K562 (cell line): Measurements from ENCODE around the gene SYT13. TPM values are rescaled to one million over a fixed set of nuclear protein-coding genes. Genes with fewer than 3 reads are reported as not detected.

Source experiments
- ATAC-seq: fragments of 200-7000 bp; cut with Tn5 transposase; 3 replicates; pipeline ENCODE4 v1.9.1; 2020; ENCODE audit warnings: moderate library complexity
- BruUV-seq: library from RNA; stranded (reverse); fragments of 400-500 nt; replicated peaks from 2 replicates; lab custom pipeline; 2021; lab: Mats Ljungman, UMichigan
- CTCF ChIA-PET: fragments of 300-600 bp; formaldehyde crosslinking; extraction: SDS; loops from one replicate; lab custom pipeline; 2021; ENCODE audit warnings: low intra/inter-chr PET ratio; lab: Yijun Ruan, JAX
- POLR2A ChIA-PET: fragments of 300-600, 350-650 bp; sonication (Branson Sonifier 250); formaldehyde crosslinking; extraction: SDS; loops from one replicate; lab custom pipeline; 2021; ENCODE audit warnings: antibody characterized with exemption, inconsistent platforms; lab: Yijun Ruan, JAX
- DNase-seq, 4 experiments: peaks; one replicate each; pipeline versions ENCODE4 v3.0.0 to v3.0.0-alpha.2; 2011 to 2018; ENCODE audit warnings: low spot score in 3 of 4, mixed read lengths in 3 of 4; ENCODE audit errors: extremely low read depth in 1 of 4
- FAIRE-seq: peaks from 2 replicates; lab custom pipeline; 2011; peaks lifted over from hg19 to GRCh38; lab: Jason Lieb, UNC
- H2AFZ ChIP-seq: 2 replicates; pipeline ENCODE4 v1.6.0; 2011; ENCODE audit warnings: low read depth, low read length, control low read depth, inconsistent platforms
- H3K27ac ChIP-seq: fragments of 200-600 bp; 3 replicates; pipeline ENCODE4 v1.8.0; 2011; ENCODE audit warnings: low read depth, mild to moderate bottlenecking, control low read depth, inconsistent platforms, low read length, moderate library complexity, mixed read lengths; ENCODE audit errors: extremely low read depth
- H3K27me3 ChIP-seq, 2 experiments: fragments of 300-600 bp in 1 of 2; 2 replicates in 1 of 2; 3 replicates in 1 of 2; pipeline versions ENCODE4 v1.6.0 to v1.8.0; 2011; ENCODE audit warnings: inconsistent platforms in 2 of 2, low read length in 2 of 2, mild to moderate bottlenecking in 1 of 2, mixed read lengths in 1 of 2, moderate library complexity in 1 of 2; ENCODE audit not compliant: control insufficient read depth in 2 of 2, insufficient read depth in 2 of 2
- H3K36me3 ChIP-seq: fragments of 300-600 bp; 3 replicates; pipeline ENCODE4 v1.8.0; 2011; ENCODE audit warnings: mild to moderate bottlenecking, low read length, inconsistent platforms; ENCODE audit not compliant: control insufficient read depth, insufficient read depth
- H3K4me1 ChIP-seq, 2 experiments: fragments of 200-600 bp in 1 of 2; replicated peaks in 1 of 2; 2 replicates in 1 of 2; 3 replicates in 1 of 2; pipeline versions ENCODE4 v1.5.1 to v1.8.0; 2011; ENCODE audit warnings: inconsistent platforms in 2 of 2, low read length in 2 of 2, mild to moderate bottlenecking in 1 of 2, mixed read lengths in 1 of 2, moderate library complexity in 1 of 2; ENCODE audit not compliant: control insufficient read depth in 2 of 2, insufficient read depth in 2 of 2
- H3K4me2 ChIP-seq: 2 replicates; pipeline ENCODE4 v1.6.1; 2011; ENCODE audit warnings: low read length, control low read depth, inconsistent platforms, mixed read lengths; ENCODE audit not compliant: insufficient read depth
- H3K4me3 ChIP-seq: fragments of 200-600 bp; sonication (generic), shearing (Covaris generic); 2 replicates; pipeline ENCODE4 v1.5.1; 2016; ENCODE audit warnings: control low read depth, inconsistent platforms
- H3K79me2 ChIP-seq: fragments of 200-600 bp; 3 replicates; pipeline ENCODE4 v1.8.0; 2011; ENCODE audit warnings: low read length, inconsistent platforms; ENCODE audit not compliant: control insufficient read depth, insufficient read depth
- H3K9ac ChIP-seq, 2 experiments: 2 replicates each; pipeline versions ENCODE4 v1.6.0 to v1.6.1; 2011; ENCODE audit warnings: low read depth in 2 of 2, low read length in 2 of 2, control low read depth in 1 of 2, inconsistent platforms in 1 of 2, mild to moderate bottlenecking in 1 of 2, mixed read lengths in 1 of 2; ENCODE audit not compliant: insufficient read depth in 1 of 2
- H3K9me1 ChIP-seq: one replicate; pipeline ENCODE4 v1.6.0; 2011; ENCODE audit warnings: inconsistent platforms, mild to moderate bottlenecking, low read length, moderate library complexity; ENCODE audit not compliant: control insufficient read depth, insufficient read depth
- H3K9me3 ChIP-seq: replicated peaks from 2 replicates; pipeline ENCODE4 v1.5.1; 2011; ENCODE audit warnings: low read depth, low read length, inconsistent platforms; ENCODE audit not compliant: control insufficient read depth, insufficient read depth
- H4K20me1 ChIP-seq: replicated peaks from 2 replicates; pipeline ENCODE4 v1.6.1; 2011; ENCODE audit warnings: low read length, inconsistent platforms, mixed read lengths; ENCODE audit not compliant: control insufficient read depth, insufficient read depth
- EP300 ChIP-seq: IDR thresholded peaks from 2 replicates; pipeline ENCODE4 v1.6.1; 2012; ENCODE audit warnings: low read length, improper control_type of control experiment
- MCM5 ChIP-seq: fragments of 450-650 bp; IDR thresholded peaks from 2 replicates; pipeline ENCODE4 v1.6.1; 2016; ENCODE audit warnings: low read depth
- NCOA6 ChIP-seq: fragments of 450-650 bp; IDR thresholded peaks from 2 replicates; pipeline ENCODE4 v1.6.1; 2017; ENCODE audit warnings: mild to moderate bottlenecking
- NRF1 ChIP-seq, 2 experiments: fragments of 450-650 bp; IDR thresholded peaks in 1 of 2; conservative IDR thresholded peaks in 1 of 2; 2 replicates each; pipeline ENCODE4 v1.6.1; 2014; ENCODE audit warnings: mild to moderate bottlenecking in 2 of 2
- OTX1 ChIP-seq: fragments of 450-650 bp; formaldehyde crosslinking; IDR thresholded peaks from 2 replicates; pipeline ENCODE4 v1.4.0; 2022; ENCODE audit warnings: mild to moderate bottlenecking
- RBM15 ChIP-seq: fragments of 200-400 bp; formaldehyde crosslinking; IDR thresholded peaks from 2 replicates; pipeline ENCODE4 v1.6.1; 2018; ENCODE audit warnings: mild to moderate bottlenecking, low read length, moderate library complexity; ENCODE audit not compliant: insufficient read depth
- WGBS: fragments of 100-300 bp; shearing (Covaris generic); methylation state at CpG from one replicate; pipeline ENCODE4 v1.1.6; 2016; ENCODE audit warnings: low coverage, mixed read lengths; ENCODE audit not compliant: insufficient coverage; ENCODE audit errors: missing lambda C conversion rate; 5-methylcytosine and 5-hydroxymethylcytosine counted together
- in situ Hi-C: fragments of 300-500 bp; cut with MboI; formaldehyde crosslinking; loops from 4 replicates; pipeline ENCODE4 v1.15.0; 2018; ENCODE audit warnings: inconsistent platforms, mixed read lengths
- intact Hi-C: fragments of 100-400 bp; cut with micrococcal nuclease; formaldehyde crosslinking; loops from 2 replicates; pipeline ENCODE4 v1.14.2; 2022
- polyA plus RNA-seq, 8 experiments: library from polyadenylated mRNA; depleted of rRNA in 4 of 8; stranded (reverse) in 5 of 8; unstranded in 3 of 8; fragments of >200 nt; fragmentation: Nextera tagmentation in 2 of 8; fragmentation: Illumina TruSeq in 1 of 8; extraction: Ambion mirVana in 2 of 8; extraction: Trizol in 1 of 8; gene quantifications; 2 replicates each; pipeline versions ENCODE4 v1.2.1 to v1.2.3, GENCODE V29; 2011 to 2014; ENCODE audit warnings: inconsistent platforms in 1 of 8, missing spikeins in 1 of 8
- total RNA-seq, 7 experiments: library from RNA; depleted of rRNA in 6 of 7; stranded (reverse); fragments of >200 nt in 6 of 7; fragmentation: Illumina TruSeq in 2 of 7; extraction: Trizol in 2 of 7; gene quantifications; 2 replicates each; pipeline versions ENCODE4 v1.2.1 to v1.2.3, GENCODE V29; 2011 to 2021; ENCODE audit warnings: low replicate concordance in 1 of 7
- TF ChIP-seq, protein P1 (sequence below): fragments of 250-450 bp; sonication (Bioruptor Pico); IDR thresholded peaks from 2 replicates; pipeline ENCODE4 v1.5.0; 2021
- TF ChIP-seq, protein P2 (sequence below): fragments of 200-800 bp; sonication (Bioruptor generic); IDR thresholded peaks from 2 replicates; pipeline ENCODE4 v1.6.1; 2016; ENCODE audit warnings: missing genetic modification characterization, missing compliant biosample characterization
- TF ChIP-seq, protein P3 (sequence below): fragments of 250-450 bp; sonication (Bioruptor Pico); IDR thresholded peaks from 2 replicates; pipeline ENCODE4 v1.8.0; 2022; ENCODE audit warnings: inconsistent platforms, mild to moderate bottlenecking, moderate library complexity, borderline replicate concordance

Gene SYT13
- total and polyA plus RNA-seq, 9 of the 15 experiments (the other 6 are each of a cell fraction or from before 2014, with no cell fraction given) = under 0.01 to 0.13 (median 0.08) TPM; not detected in 2

DNA sequence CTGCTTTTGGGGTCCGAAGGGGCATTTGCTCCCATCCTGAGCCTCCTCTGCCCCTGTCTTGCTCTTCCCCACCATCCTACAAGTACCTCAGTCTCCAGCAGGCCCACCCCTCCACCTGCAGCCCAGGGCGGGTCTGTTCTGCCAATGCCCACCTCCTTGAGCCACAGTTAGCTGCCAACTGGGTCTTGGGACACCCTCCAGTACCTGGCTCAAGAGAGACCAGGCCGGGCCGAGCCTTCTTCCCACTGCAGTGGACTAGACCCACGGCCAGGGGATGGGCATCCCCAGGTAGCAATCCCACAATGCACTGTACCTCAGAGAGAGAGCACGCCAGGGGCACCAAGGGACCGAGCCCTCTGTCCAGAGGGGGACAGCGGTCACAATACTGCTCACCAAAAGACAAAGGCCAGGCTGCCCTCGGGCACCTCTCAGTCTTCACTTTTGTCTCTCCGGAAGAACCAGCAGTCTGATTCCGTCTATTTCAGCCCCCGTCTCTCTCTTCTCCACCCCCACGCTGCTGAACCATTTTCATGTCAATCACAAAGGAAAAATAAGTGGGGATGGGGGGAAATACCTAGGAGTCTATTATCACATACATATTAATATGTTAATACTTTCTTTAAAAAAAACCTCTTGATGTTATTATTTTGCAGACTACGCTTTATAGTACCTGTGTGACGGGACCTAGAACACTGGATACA is 51.7 kb downstream of the SYT13 start:
- CTCF ChIA-PET = no interaction called here
- ATAC-seq = no peak
- BruUV-seq = no TSS peak
- Histone ChIP-seq H3K4me1 (peaks cover 0 to 5% of the 10 kb centered on the region in 2 experiments; a peak in 1 of 5 replicates), H3K79me2 (no peaks in the 10 kb centered on the region), H3K9me3 (no peaks in the 10 kb centered on the region), H2AFZ (no peak overlapping the region), H3K4me2 (no peak overlapping the region), H3K27ac (no peak overlapping the region), H3K9me1 (peaks cover 3% of the 10 kb centered on the region), H3K27me3 (peaks cover 0 to 3% of the 10 kb centered on the region in 2 experiments; a peak in 2 of 5 replicates), H4K20me1 (no peaks in the 10 kb centered on the region; the same call in 1 of the 2 replicates), H3K36me3 (no peaks in the 10 kb centered on the region), H3K9ac (no peak overlapping the region), H3K4me3 (no peak overlapping the region)
- 1% methylated on average over 14 of the region's 15 CpGs for WGBS
- intact Hi-C loops (no loop called here), in situ Hi-C loops (no loop called here)
- FAIRE-seq = no peak
- POLR2A ChIA-PET = no interaction called here
- no peak for DNase-seq
- TF ChIP-seq EP300 = no peak
- no peak for TF ChIP-seq MCM5
- TF ChIP-seq, protein P1, sequence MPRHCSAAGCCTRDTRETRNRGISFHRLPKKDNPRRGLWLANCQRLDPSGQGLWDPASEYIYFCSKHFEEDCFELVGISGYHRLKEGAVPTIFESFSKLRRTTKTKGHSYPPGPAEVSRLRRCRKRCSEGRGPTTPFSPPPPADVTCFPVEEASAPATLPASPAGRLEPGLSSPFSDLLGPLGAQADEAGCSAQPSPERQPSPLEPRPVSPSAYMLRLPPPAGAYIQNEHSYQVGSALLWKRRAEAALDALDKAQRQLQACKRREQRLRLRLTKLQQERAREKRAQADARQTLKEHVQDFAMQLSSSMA (CRISPR knock-in tag) = no peak
- TF ChIP-seq, protein P2, sequence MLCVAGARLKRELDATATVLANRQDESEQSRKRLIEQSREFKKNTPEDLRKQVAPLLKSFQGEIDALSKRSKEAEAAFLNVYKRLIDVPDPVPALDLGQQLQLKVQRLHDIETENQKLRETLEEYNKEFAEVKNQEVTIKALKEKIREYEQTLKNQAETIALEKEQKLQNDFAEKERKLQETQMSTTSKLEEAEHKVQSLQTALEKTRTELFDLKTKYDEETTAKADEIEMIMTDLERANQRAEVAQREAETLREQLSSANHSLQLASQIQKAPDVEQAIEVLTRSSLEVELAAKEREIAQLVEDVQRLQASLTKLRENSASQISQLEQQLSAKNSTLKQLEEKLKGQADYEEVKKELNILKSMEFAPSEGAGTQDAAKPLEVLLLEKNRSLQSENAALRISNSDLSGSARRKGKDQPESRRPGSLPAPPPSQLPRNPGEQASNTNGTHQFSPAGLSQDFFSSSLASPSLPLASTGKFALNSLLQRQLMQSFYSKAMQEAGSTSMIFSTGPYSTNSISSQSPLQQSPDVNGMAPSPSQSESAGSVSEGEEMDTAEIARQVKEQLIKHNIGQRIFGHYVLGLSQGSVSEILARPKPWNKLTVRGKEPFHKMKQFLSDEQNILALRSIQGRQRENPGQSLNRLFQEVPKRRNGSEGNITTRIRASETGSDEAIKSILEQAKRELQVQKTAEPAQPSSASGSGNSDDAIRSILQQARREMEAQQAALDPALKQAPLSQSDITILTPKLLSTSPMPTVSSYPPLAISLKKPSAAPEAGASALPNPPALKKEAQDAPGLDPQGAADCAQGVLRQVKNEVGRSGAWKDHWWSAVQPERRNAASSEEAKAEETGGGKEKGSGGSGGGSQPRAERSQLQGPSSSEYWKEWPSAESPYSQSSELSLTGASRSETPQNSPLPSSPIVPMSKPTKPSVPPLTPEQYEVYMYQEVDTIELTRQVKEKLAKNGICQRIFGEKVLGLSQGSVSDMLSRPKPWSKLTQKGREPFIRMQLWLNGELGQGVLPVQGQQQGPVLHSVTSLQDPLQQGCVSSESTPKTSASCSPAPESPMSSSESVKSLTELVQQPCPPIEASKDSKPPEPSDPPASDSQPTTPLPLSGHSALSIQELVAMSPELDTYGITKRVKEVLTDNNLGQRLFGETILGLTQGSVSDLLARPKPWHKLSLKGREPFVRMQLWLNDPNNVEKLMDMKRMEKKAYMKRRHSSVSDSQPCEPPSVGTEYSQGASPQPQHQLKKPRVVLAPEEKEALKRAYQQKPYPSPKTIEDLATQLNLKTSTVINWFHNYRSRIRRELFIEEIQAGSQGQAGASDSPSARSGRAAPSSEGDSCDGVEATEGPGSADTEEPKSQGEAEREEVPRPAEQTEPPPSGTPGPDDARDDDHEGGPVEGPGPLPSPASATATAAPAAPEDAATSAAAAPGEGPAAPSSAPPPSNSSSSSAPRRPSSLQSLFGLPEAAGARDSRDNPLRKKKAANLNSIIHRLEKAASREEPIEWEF (CRISPR knock-in tag) = no peak
- TF ChIP-seq, protein P3, sequence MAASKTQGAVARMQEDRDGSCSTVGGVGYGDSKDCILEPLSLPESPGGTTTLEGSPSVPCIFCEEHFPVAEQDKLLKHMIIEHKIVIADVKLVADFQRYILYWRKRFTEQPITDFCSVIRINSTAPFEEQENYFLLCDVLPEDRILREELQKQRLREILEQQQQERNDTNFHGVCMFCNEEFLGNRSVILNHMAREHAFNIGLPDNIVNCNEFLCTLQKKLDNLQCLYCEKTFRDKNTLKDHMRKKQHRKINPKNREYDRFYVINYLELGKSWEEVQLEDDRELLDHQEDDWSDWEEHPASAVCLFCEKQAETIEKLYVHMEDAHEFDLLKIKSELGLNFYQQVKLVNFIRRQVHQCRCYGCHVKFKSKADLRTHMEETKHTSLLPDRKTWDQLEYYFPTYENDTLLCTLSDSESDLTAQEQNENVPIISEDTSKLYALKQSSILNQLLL (CRISPR knock-in tag) = no peak
- TF ChIP-seq RBM15 = no peak
- no peak for TF ChIP-seq NRF1 (conservative IDR thresholded peaks at IDR 0.05 in 1 of 2, IDR thresholded peaks at IDR 0.05 in 1 of 2)
- no peak for TF ChIP-seq NCOA6
- TF ChIP-seq OTX1 (CRISPR knock-in tag) = no peak
